ENCODE results near the gene ZBTB46.

- TF ChIP-seq, protein P1, sequence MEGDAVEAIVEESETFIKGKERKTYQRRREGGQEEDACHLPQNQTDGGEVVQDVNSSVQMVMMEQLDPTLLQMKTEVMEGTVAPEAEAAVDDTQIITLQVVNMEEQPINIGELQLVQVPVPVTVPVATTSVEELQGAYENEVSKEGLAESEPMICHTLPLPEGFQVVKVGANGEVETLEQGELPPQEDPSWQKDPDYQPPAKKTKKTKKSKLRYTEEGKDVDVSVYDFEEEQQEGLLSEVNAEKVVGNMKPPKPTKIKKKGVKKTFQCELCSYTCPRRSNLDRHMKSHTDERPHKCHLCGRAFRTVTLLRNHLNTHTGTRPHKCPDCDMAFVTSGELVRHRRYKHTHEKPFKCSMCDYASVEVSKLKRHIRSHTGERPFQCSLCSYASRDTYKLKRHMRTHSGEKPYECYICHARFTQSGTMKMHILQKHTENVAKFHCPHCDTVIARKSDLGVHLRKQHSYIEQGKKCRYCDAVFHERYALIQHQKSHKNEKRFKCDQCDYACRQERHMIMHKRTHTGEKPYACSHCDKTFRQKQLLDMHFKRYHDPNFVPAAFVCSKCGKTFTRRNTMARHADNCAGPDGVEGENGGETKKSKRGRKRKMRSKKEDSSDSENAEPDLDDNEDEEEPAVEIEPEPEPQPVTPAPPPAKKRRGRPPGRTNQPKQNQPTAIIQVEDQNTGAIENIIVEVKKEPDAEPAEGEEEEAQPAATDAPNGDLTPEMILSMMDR (conservative IDR thresholded peaks at IDR 0.05), result no peak
- TF ChIP-seq ZFX (IDR thresholded peaks at IDR 0.05), result no peak
These were observed 4.3 kb downstream of the ZBTB46 start for GRCh38 chr20:63826753-63827152.

Data from C4-2B (cell line).